GM18511 (cell line): ENCODE results near the gene OR1M1.
"Not testable (repeated sequence)": the region's sequence is repeated elsewhere in the genome, so short reads cannot be mapped to it uniquely, and the experiment has no call there.

Source experiments
- ATAC-seq: cut with Tn5 transposase; IDR thresholded peaks from one replicate; pipeline ENCODE4 v1.9.1; 2021; ENCODE audit warnings: mild to moderate bottlenecking, moderate library complexity; ENCODE audit not compliant: unreplicated experiment

Gene OR1M1

GRCh38 chr19:9086761-9087160 is at the start of gene OR1M1:
Gene OR1M1 (plus strand): TSS chr19:9087061. CDS start chr19:9093245, 6,184 bp downstream.
- ATAC-seq: no peak

GRCh38 chr19:9037400-9038062 is 49.3 kb upstream of the OR1M1 start:
- ATAC-seq: no peak

GRCh38 chr19:9039728-9040127 is 47.1 kb upstream of the OR1M1 start:
- no peak for ATAC-seq

GRCh38 chr19:9040131-9040530 is 46.7 kb upstream of the OR1M1 start:
- ATAC-seq: no peak

GRCh38 chr19:9041023-9041422 is 45.8 kb upstream of the OR1M1 start:
- no peak for ATAC-seq

- no peak for ATAC-seq
Measured at GRCh38 chr19:9043524-9043923, 43.3 kb upstream of the OR1M1 start.

GRCh38 chr19:9044449-9044848 is 42.4 kb upstream of the OR1M1 start:
- no peak for ATAC-seq

GRCh38 chr19:9046694-9047093 is 40.2 kb upstream of the OR1M1 start:
- no peak for ATAC-seq

GRCh38 chr19:9052894-9053293 is 34.0 kb upstream of the OR1M1 start:
- no peak for ATAC-seq

GRCh38 chr19:9053674-9054073 is 33.2 kb upstream of the OR1M1 start:
- not testable (repeated sequence) for ATAC-seq

- ATAC-seq: no peak
Measured at GRCh38 chr19:9054207-9054606, 32.7 kb upstream of the OR1M1 start.

GRCh38 chr19:9054765-9055164 is 32.1 kb upstream of the OR1M1 start:
- no peak for ATAC-seq

- not testable (repeated sequence) for ATAC-seq
Measured at GRCh38 chr19:9056131-9056530, 30.7 kb upstream of the OR1M1 start.

- ATAC-seq: no peak
Measured at GRCh38 chr19:9057505-9058258, 29.2 kb upstream of the OR1M1 start.

GRCh38 chr19:9058905-9059667 is 27.8 kb upstream of the OR1M1 start:
- no peak for ATAC-seq

- no peak for ATAC-seq
Measured at GRCh38 chr19:9060564-9061340, 26.1 kb upstream of the OR1M1 start.

- ATAC-seq: no peak
Measured at GRCh38 chr19:9061879-9062278, 25.0 kb upstream of the OR1M1 start.

- no peak for ATAC-seq
Measured at GRCh38 chr19:9065457-9066014, 21.3 kb upstream of the OR1M1 start.

- no peak for ATAC-seq
Measured at GRCh38 chr19:9070066-9070465, 16.8 kb upstream of the OR1M1 start.

- ATAC-seq: not testable (repeated sequence)
Measured at GRCh38 chr19:9071720-9072119, 15.1 kb upstream of the OR1M1 start.

GRCh38 chr19:9073806-9074205 is 13.1 kb upstream of the OR1M1 start:
- no peak for ATAC-seq
